Measurements from ENCODE around the gene ZNF469. TPM values are rescaled to one million over a fixed set of nuclear protein-coding genes. Genes with fewer than 3 reads are reported as not detected.

ZNF469 gene
- total RNA-seq, 2 donors from 2014 or later: 0.17 to 0.40 TPM

DNA sequence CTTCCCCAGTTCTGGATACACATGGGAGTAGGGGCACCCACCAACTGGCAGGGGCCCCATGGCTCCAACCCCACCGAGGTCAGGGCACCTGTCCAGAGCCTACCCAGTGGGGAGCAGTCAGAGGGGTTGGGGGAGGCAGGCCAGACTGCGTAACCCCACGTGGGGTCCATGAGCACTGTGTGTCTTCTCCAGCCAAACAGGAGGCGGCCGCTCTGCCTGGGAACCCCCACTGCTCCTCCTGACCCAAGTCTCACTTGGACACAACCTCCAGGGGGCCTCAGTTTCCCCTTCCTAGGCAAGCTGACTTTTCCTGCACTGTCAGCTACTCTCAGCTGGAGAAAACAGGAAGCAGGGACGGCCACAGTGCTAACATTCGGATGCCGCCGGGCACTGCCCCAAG, 7.5 kb downstream of the ZNF469 start:
- H3K9me3 ChIP-seq: no peaks in the 10 kb centered on the region
- no peak overlapping the region for H3K4me3 ChIP-seq
- no peaks in the 10 kb centered on the region for H3K27me3 ChIP-seq
- H3K36me3 ChIP-seq: no peaks in the 10 kb centered on the region
- intact Hi-C loops (cut with DNase I): no loop called here
- peaks cover 5% of the 10 kb centered on the region for H3K4me1 ChIP-seq
- no peak overlapping the region for H3K27ac ChIP-seq
- H3K9ac ChIP-seq (ENCODE audit: low read depth in 2 of 2, low read length in 2 of 2): no peak overlapping the region
- no peak for DNase-seq
- no peak for TF ChIP-seq CTCF (IDR thresholded peaks at IDR 0.05)

DNA sequence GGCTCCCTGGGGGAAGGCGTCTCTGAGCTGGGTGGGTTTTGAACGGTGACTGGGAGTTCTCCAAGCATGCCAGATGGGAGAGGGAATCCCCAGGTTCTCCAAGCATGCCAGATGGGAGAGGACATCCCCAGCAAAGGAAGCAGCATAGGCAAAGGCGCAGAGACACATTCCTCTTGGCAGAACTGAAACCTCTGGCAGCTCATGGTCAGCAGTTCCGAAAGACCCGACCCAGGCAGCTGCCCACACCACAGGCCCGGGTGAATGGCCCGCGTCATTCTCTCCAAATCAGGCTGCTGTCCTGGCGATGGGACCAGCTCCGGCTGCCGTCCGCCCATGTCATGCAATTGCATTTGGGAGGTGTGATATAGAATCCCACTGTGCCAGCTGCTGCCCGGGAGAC, 8.0 kb downstream of the ZNF469 start:
- no peak overlapping the region for H3K27ac ChIP-seq
- no peaks in the 10 kb centered on the region for H3K9me3 ChIP-seq
- TF ChIP-seq CTCF (IDR thresholded peaks at IDR 0.05): no peak
- no peak overlapping the region for H3K4me3 ChIP-seq
- intact Hi-C loops (cut with DNase I): no loop called here
- H3K9ac ChIP-seq (ENCODE audit: low read depth in 2 of 2, low read length in 2 of 2): no peak overlapping the region
- no peaks in the 10 kb centered on the region for H3K36me3 ChIP-seq
- H3K27me3 ChIP-seq: no peaks in the 10 kb centered on the region
- DNase-seq: no peak
- peaks cover 5% of the 10 kb centered on the region for H3K4me1 ChIP-seq

GRCh38 chr16:88391144-88391850, 8.5 kb downstream of the ZNF469 start:
- intact Hi-C loops (cut with DNase I): no loop called here
- Histone ChIP-seq H3K9ac (ENCODE audit: low read depth in 2 of 2, low read length in 2 of 2) (no peak overlapping the region), H3K9me3 (no peaks in the 10 kb centered on the region), H3K27me3 (no peaks in the 10 kb centered on the region), H3K4me3 (no peak overlapping the region), H3K4me1 (peaks cover 5% of the 10 kb centered on the region), H3K36me3 (no peaks in the 10 kb centered on the region), H3K27ac (no peak overlapping the region)
- no peak for DNase-seq
- no peak for TF ChIP-seq CTCF (IDR thresholded peaks at IDR 0.05)

- no peak overlapping the region for H3K9ac ChIP-seq (ENCODE audit: low read depth in 2 of 2, low read length in 2 of 2)
- H3K4me3 ChIP-seq: no peak overlapping the region
- peaks cover 5% of the 10 kb centered on the region for H3K4me1 ChIP-seq
- intact Hi-C loops (cut with DNase I): no loop called here
- no peak for TF ChIP-seq CTCF (IDR thresholded peaks at IDR 0.05)
- H3K36me3 ChIP-seq: no peaks in the 10 kb centered on the region
- H3K27me3 ChIP-seq: no peaks in the 10 kb centered on the region
- H3K9me3 ChIP-seq: no peaks in the 10 kb centered on the region
- no peak overlapping the region for H3K27ac ChIP-seq
- no peak for DNase-seq
These were observed 9.4 kb downstream of the ZNF469 start for GRCh38 chr16:88392111-88392510.

GRCh38 chr16:88392616-88393015, 9.9 kb downstream of the ZNF469 start:
- DNase-seq: no peak
- Histone ChIP-seq H3K36me3 (no peaks in the 10 kb centered on the region), H3K4me1 (peaks cover 5% of the 10 kb centered on the region), H3K9ac (ENCODE audit: low read depth in 2 of 2, low read length in 2 of 2) (no peak overlapping the region), H3K4me3 (no peak overlapping the region), H3K27ac (no peak overlapping the region), H3K9me3 (no peaks in the 10 kb centered on the region), H3K27me3 (no peaks in the 10 kb centered on the region)
- no peak for TF ChIP-seq CTCF (IDR thresholded peaks at IDR 0.05)
- intact Hi-C loops (cut with DNase I): no loop called here

Data from colonic mucosa (tissue), 4 donors.